Activated naive CD8-positive, alpha-beta T cell treated with anti-CD3 and anti-CD28 coated beads, Interleukin-2, amount 10 ng/mL, durations not matched to agents 7 days and 5 days (primary cell): ENCODE results near the gene CYP2F1. TPM values are rescaled to one million over a fixed set of nuclear protein-coding genes. Genes with fewer than 3 reads are reported as not detected.
"Not testable (repeated sequence)": the region's sequence is repeated elsewhere in the genome, so short reads cannot be mapped to it uniquely, and the experiment has no call there.

Source experiments
- ATAC-seq: fragments of 150-1000 bp; cut with Tn5 transposase; one replicate; pipeline ENCODE4 v1.10.0; 2021; ENCODE audit warnings: low read depth, moderate library complexity
- POLR2A ChIA-PET: fragments of 350-600 bp; sonication (Branson Sonifier 250); formaldehyde crosslinking; loops from one replicate; lab custom pipeline; 2021; ENCODE audit warnings: antibody characterized with exemption; lab: Charles Lee
- DNase-seq: peaks from one replicate; pipeline ENCODE4 v3.0.0; 2021
- H3K27ac Mint-ChIP-seq: one replicate; pipeline ENCODE4 v1.8.0; 2022; ENCODE audit warnings: mild to moderate bottlenecking, mixed read lengths
- H3K27me3 Mint-ChIP-seq: one replicate; pipeline ENCODE4 v1.8.0; 2022; ENCODE audit warnings: mild to moderate bottlenecking, moderate library complexity, mixed read lengths
- H3K36me3 Mint-ChIP-seq: one replicate; pipeline ENCODE4 v1.8.0; 2021; ENCODE audit warnings: mild to moderate bottlenecking, mixed read lengths
- H3K4me1 Mint-ChIP-seq: one replicate; pipeline ENCODE4 v1.8.0; 2021; ENCODE audit warnings: mixed read lengths
- H3K4me3 Mint-ChIP-seq: one replicate; pipeline ENCODE4 v1.8.0; 2022; ENCODE audit warnings: mild to moderate bottlenecking, moderate library complexity, mixed read lengths
- H3K9me3 Mint-ChIP-seq: one replicate; pipeline ENCODE4 v1.8.0; 2021; ENCODE audit warnings: mixed read lengths
- total RNA-seq, 2 experiments: library from RNA; stranded (reverse); gene quantifications; one replicate each; pipeline ENCODE4 v1.2.3, GENCODE V29; 2021

Gene CYP2F1
- total RNA-seq, 2 experiments from 2014 or later = not detected

GRCh38 chr19:41111296-41111695, 2.9 kb upstream of the CYP2F1 start:
- peaks cover 4% of the 10 kb centered on the region for H3K27me3 Mint-ChIP-seq
- H3K27ac Mint-ChIP-seq = no peak overlapping the region
- no peaks in the 10 kb centered on the region for H3K36me3 Mint-ChIP-seq
- H3K9me3 Mint-ChIP-seq = no peaks in the 10 kb centered on the region
- H3K4me3 Mint-ChIP-seq = no peak overlapping the region
- ATAC-seq = no peak
- POLR2A ChIA-PET = no interaction called here
- H3K4me1 Mint-ChIP-seq = no peaks in the 10 kb centered on the region
- no peak for DNase-seq

- Mint-ChIP-seq H3K9me3 (no peaks in the 10 kb centered on the region), H3K36me3 (no peaks in the 10 kb centered on the region), H3K27me3 (peaks cover 6% of the 10 kb centered on the region), H3K27ac (no peak overlapping the region), H3K4me1 (no peaks in the 10 kb centered on the region), H3K4me3 (no peak overlapping the region)
- DNase-seq = no peak
- POLR2A ChIA-PET = no interaction called here
- no peak for ATAC-seq
These were observed 2.4 kb upstream of the CYP2F1 start for GRCh38 chr19:41111750-41112295.

GRCh38 chr19:41112728-41113290, 1.4 kb upstream of the CYP2F1 start:
- POLR2A ChIA-PET = no interaction called here

GRCh38 chr19:41116261-41116660, 2.0 kb downstream of the CYP2F1 start:
- ATAC-seq (no peak), DNase-seq (no peak)
- POLR2A ChIA-PET = no interaction called here
- H3K4me3 Mint-ChIP-seq = no peak overlapping the region
- no peaks in the 10 kb centered on the region for H3K9me3 Mint-ChIP-seq
- peaks cover 16% of the 10 kb centered on the region for H3K27me3 Mint-ChIP-seq
- peaks cover 3% of the 10 kb centered on the region for H3K36me3 Mint-ChIP-seq
- peaks cover 7% of the 10 kb centered on the region for H3K4me1 Mint-ChIP-seq
- no peak overlapping the region for H3K27ac Mint-ChIP-seq

More at GRCh38 chr19:41112728-41113290, 1.4 kb upstream of the CYP2F1 start:
- H3K36me3 Mint-ChIP-seq = no peaks in the 10 kb centered on the region
- H3K27ac Mint-ChIP-seq = no peak overlapping the region
- ATAC-seq (no peak), DNase-seq (no peak)
- no peaks in the 10 kb centered on the region for H3K4me1 Mint-ChIP-seq
- no peak overlapping the region for H3K4me3 Mint-ChIP-seq
- H3K9me3 Mint-ChIP-seq = no peaks in the 10 kb centered on the region
- H3K27me3 Mint-ChIP-seq = peaks cover 8% of the 10 kb centered on the region

GRCh38 chr19:41120929-41121911, 7.0 kb downstream of the CYP2F1 start:
- POLR2A ChIA-PET = interaction anchor here (0.7 kb wide), 1 partner anchor 157 kb away, joined by 3 read pairs; no protein-coding TSS in a partner anchor
- peaks cover 10% of the 10 kb centered on the region for H3K4me1 Mint-ChIP-seq
- H3K27ac Mint-ChIP-seq = peak overlapping the region; percentile 68
- peak; percentile 77 for ATAC-seq
- not testable (repeated sequence) for H3K9me3 Mint-ChIP-seq, H3K36me3 Mint-ChIP-seq
- DNase-seq = peak; percentile 57
- peak overlapping the region; percentile 71 for H3K4me3 Mint-ChIP-seq
- peaks cover 13% of the 10 kb centered on the region for H3K27me3 Mint-ChIP-seq

GRCh38 chr19:41122846-41123245, 8.6 kb downstream of the CYP2F1 start:
- H3K4me3 Mint-ChIP-seq, H3K27me3 Mint-ChIP-seq, POLR2A ChIA-PET: not testable (repeated sequence)

GRCh38 chr19:41123716-41124294, 9.6 kb downstream of the CYP2F1 start:
- no peak for ATAC-seq
- Mint-ChIP-seq H3K27me3 (peaks cover 11% of the 10 kb centered on the region), H3K36me3 (peaks cover 3% of the 10 kb centered on the region), H3K4me1 (peaks cover 16% of the 10 kb centered on the region), H3K27ac (no peak overlapping the region), H3K9me3 (no peaks in the 10 kb centered on the region), H3K4me3 (no peak overlapping the region)
- DNase-seq = no peak
- POLR2A ChIA-PET = no interaction called here

More at GRCh38 chr19:41122846-41123245, 8.6 kb downstream of the CYP2F1 start:
- not testable (repeated sequence) for ATAC-seq, H3K27ac Mint-ChIP-seq, H3K9me3 Mint-ChIP-seq, DNase-seq, H3K36me3 Mint-ChIP-seq
- peaks cover 14% of the 10 kb centered on the region for H3K4me1 Mint-ChIP-seq

- H3K9me3 Mint-ChIP-seq, H3K27ac Mint-ChIP-seq, ATAC-seq, H3K4me3 Mint-ChIP-seq, DNase-seq, H3K4me1 Mint-ChIP-seq, H3K36me3 Mint-ChIP-seq, POLR2A ChIA-PET: not testable (repeated sequence)
- peaks cover 24% of the 10 kb centered on the region for H3K27me3 Mint-ChIP-seq
These were observed 12.6 kb downstream of the CYP2F1 start for GRCh38 chr19:41126765-41127203.

GRCh38 chr19:41127362-41127761, 13.1 kb downstream of the CYP2F1 start:
- H3K4me1 Mint-ChIP-seq, H3K4me3 Mint-ChIP-seq, H3K9me3 Mint-ChIP-seq, DNase-seq, ATAC-seq, H3K36me3 Mint-ChIP-seq, H3K27ac Mint-ChIP-seq: not testable (repeated sequence)
- POLR2A ChIA-PET = interaction anchor here (0.6 kb wide), 1 partner anchor 252 kb away, joined by 3 read pairs; no protein-coding TSS in a partner anchor
- peaks cover 28% of the 10 kb centered on the region for H3K27me3 Mint-ChIP-seq

- Mint-ChIP-seq H3K27me3 (peaks cover 33% of the 10 kb centered on the region), H3K4me3 (peak overlapping the region; percentile 70)
- H3K4me1 Mint-ChIP-seq, H3K36me3 Mint-ChIP-seq, H3K27ac Mint-ChIP-seq, H3K9me3 Mint-ChIP-seq: not testable (repeated sequence)
- POLR2A ChIA-PET = interaction anchor here (0.6 kb wide), 1 partner anchor 252 kb away, joined by 3 read pairs; no protein-coding TSS in a partner anchor
- ATAC-seq (peak; percentile 97), DNase-seq (peak; percentile 63)
These were observed 13.6 kb downstream of the CYP2F1 start for GRCh38 chr19:41127801-41128300.

GRCh38 chr19:41128692-41129091, 14.5 kb downstream of the CYP2F1 start:
- Mint-ChIP-seq H3K4me3 (no peak overlapping the region), H3K27ac (no peak overlapping the region), H3K9me3 (no peaks in the 10 kb centered on the region), H3K36me3 (no peaks in the 10 kb centered on the region), H3K4me1 (peaks cover 6% of the 10 kb centered on the region), H3K27me3 (peaks cover 38% of the 10 kb centered on the region)
- ATAC-seq (no peak), DNase-seq (no peak)
- POLR2A ChIA-PET = no interaction called here

- no peaks in the 10 kb centered on the region for H3K9me3 Mint-ChIP-seq
- DNase-seq = no peak
- H3K27ac Mint-ChIP-seq = no peak overlapping the region
- H3K4me3 Mint-ChIP-seq = no peak overlapping the region
- no peak for ATAC-seq
- peaks cover 9% of the 10 kb centered on the region for H3K4me1 Mint-ChIP-seq
- H3K36me3 Mint-ChIP-seq = no peaks in the 10 kb centered on the region
- H3K27me3 Mint-ChIP-seq = peaks cover 52% of the 10 kb centered on the region
- POLR2A ChIA-PET = no interaction called here
These were observed 17.0 kb downstream of the CYP2F1 start for GRCh38 chr19:41131186-41131585.

GRCh38 chr19:41133260-41133659, 19.0 kb downstream of the CYP2F1 start:
- Mint-ChIP-seq H3K27ac (no peak overlapping the region), H3K4me1 (peaks cover 3% of the 10 kb centered on the region), H3K36me3 (no peaks in the 10 kb centered on the region), H3K4me3 (no peak overlapping the region), H3K9me3 (no peaks in the 10 kb centered on the region), H3K27me3 (peaks cover 53% of the 10 kb centered on the region)
- DNase-seq (no peak), ATAC-seq (no peak)
- POLR2A ChIA-PET = no interaction called here
